ENCODE data around the gene SNCB.
"Not testable (repeated sequence)": the region's sequence is repeated elsewhere in the genome, so short reads cannot be mapped to it uniquely, and the experiment has no call there.

SNCB gene

GRCh38 chr5:176596069-176596644, 34.2 kb downstream of the SNCB start:
- DNase-seq (ENCODE audit: low spot score): no peak

GRCh38 chr5:176595386-176595943, 34.9 kb downstream of the SNCB start:
- TF ChIP-seq CTCF (IDR thresholded peaks at IDR 0.05; ENCODE audit: extremely low read depth, missing control alignments): no peak
- no peak for DNase-seq (ENCODE audit: low spot score)

More at GRCh38 chr5:176596069-176596644, 34.2 kb downstream of the SNCB start:
- TF ChIP-seq CTCF (IDR thresholded peaks at IDR 0.05; ENCODE audit: extremely low read depth, missing control alignments): no peak

- no peak for TF ChIP-seq CTCF (IDR thresholded peaks at IDR 0.05; ENCODE audit: extremely low read depth, missing control alignments)
- no peak for DNase-seq (ENCODE audit: low spot score)
Observed at GRCh38 chr5:176594554-176594953, 35.8 kb downstream of the SNCB start.

- TF ChIP-seq CTCF (IDR thresholded peaks at IDR 0.05; ENCODE audit: extremely low read depth, missing control alignments): no peak
- no peak for DNase-seq (ENCODE audit: low spot score)
Observed at GRCh38 chr5:176593273-176593869, 37.0 kb downstream of the SNCB start.

GRCh38 chr5:176592573-176592972, 37.8 kb downstream of the SNCB start:
- DNase-seq (ENCODE audit: low spot score): no peak
- no peak for TF ChIP-seq CTCF (IDR thresholded peaks at IDR 0.05; ENCODE audit: extremely low read depth, missing control alignments)

- not testable (repeated sequence) for DNase-seq (ENCODE audit: low spot score)
Observed at GRCh38 chr5:176591667-176592066, 38.7 kb downstream of the SNCB start.

GRCh38 chr5:176590035-176590717, 40.2 kb downstream of the SNCB start:
- no peak for DNase-seq (ENCODE audit: low spot score)
- no peak for TF ChIP-seq CTCF (IDR thresholded peaks at IDR 0.05; ENCODE audit: extremely low read depth, missing control alignments)
